H1 (cell line): ENCODE results near the gene SAG. TPM values are rescaled to one million over a fixed set of nuclear protein-coding genes. Genes with fewer than 3 reads are reported as not detected.

Experiments
- CTCF ChIA-PET: fragments of 300-600 bp; sonication (Branson Sonifier 250); formaldehyde crosslinking; loops from one replicate; lab custom pipeline; 2021; ENCODE audit not compliant: partially characterized antibody; lab: Charles Lee
- POLR2A ChIA-PET: fragments of 300-600 bp; sonication (Branson Sonifier 250); formaldehyde crosslinking; loops from one replicate; lab custom pipeline; 2021; ENCODE audit warnings: inconsistent platforms; ENCODE audit not compliant: partially characterized antibody; lab: Charles Lee
- DNase-seq, 2 experiments: peaks; one replicate each; pipeline versions ENCODE4 v3.0.0 to v3.0.0-alpha.2; 2010 to 2022; ENCODE audit warnings: low spot score in 2 of 2, low read depth in 1 of 2, mixed read lengths in 1 of 2
- FAIRE-seq: peaks from 2 replicates; lab custom pipeline; 2011; peaks lifted over from hg19 to GRCh38; lab: Jason Lieb, UNC
- H2AFZ ChIP-seq: 2 replicates; pipeline ENCODE4 v1.8.1; 2012; ENCODE audit warnings: low read length, inconsistent platforms
- H2AK5ac ChIP-seq: 2 replicates; pipeline ENCODE4 v1.6.1; 2013; ENCODE audit warnings: low read depth, low read length
- H2BK120ac ChIP-seq: replicated peaks from 2 replicates; pipeline ENCODE3; 2013; ENCODE audit warnings: low read depth, low read length, inconsistent platforms
- H2BK12ac ChIP-seq: 2 replicates; pipeline ENCODE4 v1.6.1; 2013; ENCODE audit warnings: low read depth, low read length
- H2BK15ac ChIP-seq: 2 replicates; pipeline ENCODE4 v1.6.1; 2013; ENCODE audit warnings: low read length
- H2BK20ac ChIP-seq: 2 replicates; pipeline ENCODE4 v1.6.1; 2013; ENCODE audit warnings: low read length
- H2BK5ac ChIP-seq: 2 replicates; pipeline ENCODE4 v1.6.1; 2013; ENCODE audit warnings: low read depth, low read length
- H3K14ac ChIP-seq: 2 replicates; pipeline ENCODE4 v1.6.1; 2013; ENCODE audit warnings: inconsistent platforms; ENCODE audit not compliant: insufficient read length
- H3K18ac ChIP-seq: 2 replicates; pipeline ENCODE4 v1.6.1; 2013; ENCODE audit warnings: low read length; ENCODE audit errors: extremely low read depth
- H3K23ac ChIP-seq: 2 replicates; pipeline ENCODE4 v1.6.1; 2013; ENCODE audit warnings: inconsistent platforms; ENCODE audit not compliant: insufficient read length
- H3K23me2 ChIP-seq: 2 replicates; pipeline ENCODE4 v1.6.1; 2013; ENCODE audit warnings: low read depth, low read length
- H3K27ac ChIP-seq: 2 replicates; pipeline ENCODE4 v1.6.1; 2011; ENCODE audit warnings: low read depth, low read length, inconsistent platforms
- H3K27me3 ChIP-seq, 4 experiments: replicated peaks in 1 of 4; 1 replicate in 1 of 4; 2 replicates in 3 of 4; pipeline versions ENCODE4 v1.6.1 to v1.8.1; 2011 to 2013; ENCODE audit warnings: low read length in 3 of 4, mild to moderate bottlenecking in 3 of 4, inconsistent platforms in 2 of 4, mixed read lengths in 2 of 4, moderate library complexity in 1 of 4; ENCODE audit not compliant: control insufficient read depth in 3 of 4, insufficient read depth in 3 of 4; ENCODE audit errors: extremely low read depth in 1 of 4
- H3K36me3 ChIP-seq, 4 experiments: 2 replicates each; pipeline versions ENCODE4 v1.6.1 to v1.8.1; 2011 to 2013; ENCODE audit warnings: mild to moderate bottlenecking in 4 of 4, low read length in 3 of 4, moderate library complexity in 2 of 4, control low read depth in 1 of 4, inconsistent platforms in 1 of 4; ENCODE audit not compliant: insufficient read depth in 4 of 4, control insufficient read depth in 2 of 4
- H3K4ac ChIP-seq: replicated peaks from 2 replicates; pipeline ENCODE3; 2013; ENCODE audit warnings: low read length, low read depth, mixed read lengths, inconsistent platforms; ENCODE audit not compliant: insufficient read length
- H3K4me1 ChIP-seq, 4 experiments: replicated peaks in 1 of 4; 1 replicate in 1 of 4; 2 replicates in 3 of 4; pipeline versions ENCODE4 v1.6.1 to v1.8.1; 2011 to 2013; ENCODE audit warnings: low read length in 3 of 4, inconsistent platforms in 2 of 4, mixed read lengths in 1 of 4; ENCODE audit not compliant: insufficient read depth in 4 of 4, control insufficient read depth in 3 of 4
- H3K4me2 ChIP-seq, 2 experiments: 2 replicates each; pipeline versions ENCODE4 v1.6.1 to v1.8.1; 2011 to 2013; ENCODE audit warnings: low read depth in 2 of 2, low read length in 2 of 2, control low read depth in 1 of 2, inconsistent platforms in 1 of 2, mild to moderate bottlenecking in 1 of 2; ENCODE audit not compliant: insufficient read depth in 1 of 2
- H3K4me3 ChIP-seq, 4 experiments: fragments of 200-600, 300-600 bp in 1 of 4; sonication (generic), shearing (Covaris generic), sonication (Bioruptor Twin) in 1 of 4; 2 replicates each; pipeline versions ENCODE4 v1.5.1 to v1.8.1; 2011 to 2016; ENCODE audit warnings: low read length in 4 of 4, low read depth in 3 of 4, control low read depth in 2 of 4, inconsistent platforms in 2 of 4, mild to moderate bottlenecking in 2 of 4, mixed read lengths in 1 of 4, moderate library complexity in 1 of 4; ENCODE audit not compliant: insufficient read depth in 2 of 4; ENCODE audit errors: extremely low read depth in 1 of 4
- H3K56ac ChIP-seq: replicated peaks from 2 replicates; pipeline ENCODE3; 2013; ENCODE audit warnings: low read depth, mild to moderate bottlenecking, mixed read lengths, low read length, inconsistent platforms; ENCODE audit not compliant: insufficient read length
- H3K79me1 ChIP-seq: 2 replicates; pipeline ENCODE4 v1.6.1; 2013; ENCODE audit warnings: low read depth, low read length, control low read depth
- H3K79me2 ChIP-seq, 2 experiments: 2 replicates each; pipeline versions ENCODE4 v1.6.1 to v1.8.1; 2012 to 2013; ENCODE audit warnings: low read length in 2 of 2, mild to moderate bottlenecking in 2 of 2, inconsistent platforms in 1 of 2; ENCODE audit not compliant: insufficient read depth in 2 of 2, control insufficient read depth in 1 of 2
- H3K9ac ChIP-seq, 4 experiments: replicated peaks in 1 of 4; 1 replicate in 1 of 4; 2 replicates in 3 of 4; pipeline versions ENCODE4 v1.6.1 to v1.8.1; 2011 to 2013; ENCODE audit warnings: low read depth in 3 of 4, low read length in 3 of 4, control low read depth in 2 of 4, mild to moderate bottlenecking in 2 of 4, moderate library complexity in 2 of 4, inconsistent platforms in 1 of 4; ENCODE audit errors: extremely low read depth in 1 of 4
- H3K9me3 ChIP-seq, 2 experiments: 2 replicates each; pipeline versions ENCODE4 v1.6.1 to v1.8.1; 2012 to 2013; ENCODE audit warnings: mild to moderate bottlenecking in 2 of 2, moderate library complexity in 2 of 2, control low read depth in 1 of 2, inconsistent platforms in 1 of 2, low read depth in 1 of 2, low read length in 1 of 2, mixed read lengths in 1 of 2; ENCODE audit not compliant: insufficient read depth in 2 of 2
- H4K20me1 ChIP-seq, 2 experiments: replicated peaks in 1 of 2; 2 replicates each; pipeline versions ENCODE3 to v1.8.1; 2011 to 2013; ENCODE audit warnings: inconsistent platforms in 2 of 2, low read length in 2 of 2, mild to moderate bottlenecking in 1 of 2; ENCODE audit not compliant: insufficient read depth in 2 of 2, control insufficient read depth in 1 of 2
- H4K5ac ChIP-seq: 2 replicates; pipeline ENCODE4 v1.6.1; 2013; ENCODE audit warnings: low read length, low read depth, mixed read lengths, inconsistent platforms; ENCODE audit not compliant: insufficient read length
- H4K8ac ChIP-seq: 2 replicates; pipeline ENCODE4 v1.8.0; 2013; ENCODE audit warnings: mild to moderate bottlenecking, moderate library complexity, low read length, inconsistent platforms; ENCODE audit not compliant: insufficient read depth; ENCODE audit errors: extremely low read depth
- H4K91ac ChIP-seq: replicated peaks from 2 replicates; pipeline ENCODE3; 2013; ENCODE audit warnings: low read length, mixed read lengths, inconsistent platforms; ENCODE audit not compliant: insufficient read length
- CHD1 ChIP-seq: IDR thresholded peaks from 2 replicates; pipeline ENCODE4 v1.6.1; 2012; ENCODE audit warnings: low read depth, low read length, improper control_type of control experiment
- CREB1 ChIP-seq: IDR thresholded peaks from 2 replicates; pipeline ENCODE4 v1.6.1; 2012; ENCODE audit warnings: inconsistent platforms
- CTBP2 ChIP-seq: IDR thresholded peaks from 2 replicates; pipeline ENCODE4 v1.7.0; 2011; ENCODE audit warnings: borderline replicate concordance, mild to moderate bottlenecking, moderate library complexity, mixed read lengths, low read length; ENCODE audit not compliant: insufficient read depth, insufficient read length
- EP300 ChIP-seq, 2 experiments: IDR thresholded peaks; 1 replicate in 1 of 2; 2 replicates in 1 of 2; pipeline ENCODE4 v1.6.1; 2011 to 2012; ENCODE audit warnings: low read depth in 2 of 2, low read length in 2 of 2, mild to moderate bottlenecking in 2 of 2, borderline replicate concordance in 1 of 2, inconsistent platforms in 1 of 2, moderate library complexity in 1 of 2
- GTF2F1 ChIP-seq: IDR thresholded peaks from 2 replicates; pipeline ENCODE4 v1.6.1; 2012; ENCODE audit warnings: low read depth, low read length, improper control_type of control experiment, borderline replicate concordance
- NANOG ChIP-seq: IDR thresholded peaks from 2 replicates; pipeline ENCODE4 v1.6.1; 2011; ENCODE audit warnings: low read length, low read depth, mild to moderate bottlenecking, inconsistent platforms; ENCODE audit not compliant: insufficient read depth, poor library complexity, severe bottlenecking
- POU5F1 ChIP-seq: IDR thresholded peaks from 2 replicates; pipeline ENCODE4 v1.6.1; 2011; ENCODE audit warnings: low read depth, mild to moderate bottlenecking, low read length, moderate library complexity
- RNF2 ChIP-seq: fragments of 200-900, 300-1000 bp; sonication (generic); IDR thresholded peaks from 2 replicates; pipeline ENCODE4 v1.7.1; 2016; ENCODE audit warnings: borderline replicate concordance, low read depth, mild to moderate bottlenecking, antibody characterized with exemption, low read length; ENCODE audit not compliant: poor library complexity, severe bottlenecking; ENCODE audit errors: missing control alignments
- SAP30 ChIP-seq: fragments of 300-600 bp; sonication (generic); IDR thresholded peaks from 2 replicates; pipeline ENCODE4 v1.7.1; 2012; ENCODE audit warnings: low read length, moderate library complexity, mild to moderate bottlenecking, inconsistent platforms; ENCODE audit not compliant: insufficient read depth, insufficient replicate concordance
- SRF ChIP-seq: IDR thresholded peaks from 2 replicates; pipeline ENCODE4 v1.6.1; 2011; ENCODE audit warnings: mild to moderate bottlenecking, low read depth, low read length, moderate library complexity
- ZNF274 ChIP-seq: IDR thresholded peaks from 2 replicates; pipeline ENCODE4 v1.7.0; 2012; ENCODE audit warnings: low read length, borderline replicate concordance; ENCODE audit errors: extremely low read depth
- WGBS, 2 experiments: shearing (Covaris generic) in 1 of 2; methylation state at CpG; one replicate each; pipeline versions ENCODE4 v1.1.6 to v1.1.7; 2013 to 2015; ENCODE audit warnings: low lambda C conversion rate in 2 of 2, mixed read lengths in 2 of 2, inconsistent platforms in 1 of 2, low coverage in 1 of 2, missing lambda C conversion rate in 1 of 2; ENCODE audit not compliant: insufficient replicate concordance in 2 of 2, insufficient coverage in 1 of 2, insufficient read length in 1 of 2; ENCODE audit errors: extremely low coverage in 1 of 2, missing lambda C conversion rate in 1 of 2; 5-methylcytosine and 5-hydroxymethylcytosine counted together
- polyA plus RNA-seq, 7 experiments: library from polyadenylated mRNA; depleted of rRNA in 3 of 7; stranded (reverse) in 5 of 7; unstranded in 2 of 7; fragments of >200 nt in 5 of 7; fragments of 200-250 nt in 2 of 7; gene quantifications; 1 replicate in 5 of 7; 2 replicates in 1 of 7; 4 replicates in 1 of 7; pipeline versions ENCODE4 v1.2.1 to v1.2.3, GENCODE V29; 2011 to 2013; ENCODE audit warnings: missing spikeins in 2 of 7, mixed read lengths in 2 of 7
- total RNA-seq: library from RNA; stranded (reverse); fragmentation: NEBNext Ultra II Directional; extraction: Animal tissue kit (Norgen Biotek cat#: 25700); gene quantifications from 2 replicates; pipeline ENCODE4 v1.2.1, GENCODE V29; 2021

The SAG gene
- total and polyA plus RNA-seq, 2 of the 8 experiments (the other 6 are each of a cell fraction or from before 2014, with no cell fraction given): not detected

- Histone ChIP-seq H3K9me3 (no peaks in the 10 kb centered on the region), H3K14ac (no peak overlapping the region), H2BK120ac (no peak overlapping the region), H3K4me3 (no peak overlapping the region), H4K8ac (no peak overlapping the region), H2BK12ac (no peak overlapping the region), H2AK5ac (no peak overlapping the region), H3K36me3 (no peaks in the 10 kb centered on the region), H3K23me2 (no peaks in the 10 kb centered on the region), H2BK20ac (no peak overlapping the region), H3K27me3 (peaks cover 8 to 76% (median 43%) of the 10 kb centered on the region in 4 experiments; a peak in 6 of 7 replicates), H3K4me1 (peaks cover 0 to 10% (median 3%) of the 10 kb centered on the region in 4 experiments; a peak in 2 of 7 replicates), H3K27ac (no peak overlapping the region), H3K79me1 (no peaks in the 10 kb centered on the region), H2AFZ (no peak overlapping the region), H3K4ac (no peak overlapping the region), H2BK15ac (no peak overlapping the region), H3K23ac (no peak overlapping the region), H4K20me1 (no peaks in the 10 kb centered on the region), H3K4me2 (0 out of 4 replicates have a peak overlapping the region, but pooled peaks of 1 of the 2 experiments have one; percentile 24), H3K56ac (no peak overlapping the region), H3K9ac (no peak overlapping the region), H4K91ac (no peak overlapping the region), H4K5ac (no peak overlapping the region), H2BK5ac (no peak overlapping the region), H3K18ac (no peak overlapping the region), H3K79me2 (no peaks in the 10 kb centered on the region)
- DNase-seq: peak; percentile 53 to 67
- FAIRE-seq: peak; percentile 58
- POLR2A ChIA-PET: no interaction called here
- 55% methylated on average over 7 of the region's 7 CpGs; no CpG with 5 or more reads in 1 of the 2 experiments for WGBS, 2 experiments
- CTCF ChIA-PET: interaction anchor here (1.1 to 1.3 kb wide), 2 partner anchors 11 to 24 kb away, joined by 4 read pairs; partner anchors contain the start of gene DGKD
- no peak for TF ChIP-seq SRF
- no peak for TF ChIP-seq RNF2
- 0 out of 2 replicates have a peak, but pooled peaks have one; percentile 25 for TF ChIP-seq CREB1
- TF ChIP-seq SAP30: no peak
- TF ChIP-seq CHD1: no peak
- TF ChIP-seq ZNF274: no peak
- no peak for TF ChIP-seq GTF2F1
- TF ChIP-seq POU5F1: no peak
- TF ChIP-seq CTBP2: peak; percentile 86
- TF ChIP-seq EP300 (IDR thresholded peaks at IDR 0.05; ENCODE audit: borderline replicate concordance in 1 of 2, low read depth in 2 of 2, low read length in 2 of 2): peak in 1 of 2 experiments; percentile 31; a peak in 1 of 3 replicates
- TF ChIP-seq NANOG: peak; percentile 89
Observed at GRCh38 chr2:233329489-233330135, 22.0 kb downstream of the SAG start.
